SKM-1 treated with dmso at 0.1 percent for 144 hours (cell line): Measurements from ENCODE around the gene SSMEM1.
"Not testable (repeated sequence)": the region's sequence is repeated elsewhere in the genome, so short reads cannot be mapped to it uniquely, and the experiment has no call there.

ENCODE experiments used
- DNase-seq: peaks from one replicate; lab custom pipeline; 2025; ENCODE audit not compliant: unreplicated experiment; lab: John Stamatoyannopoulos, UW

SSMEM1 gene

GRCh38 chr7:130246491-130246890, 38.8 kb downstream of the SSMEM1 start:
- not testable (repeated sequence) for DNase-seq

- not testable (repeated sequence) for DNase-seq
These were observed 41.2 kb downstream of the SSMEM1 start for GRCh38 chr7:130248842-130249241.

DNA sequence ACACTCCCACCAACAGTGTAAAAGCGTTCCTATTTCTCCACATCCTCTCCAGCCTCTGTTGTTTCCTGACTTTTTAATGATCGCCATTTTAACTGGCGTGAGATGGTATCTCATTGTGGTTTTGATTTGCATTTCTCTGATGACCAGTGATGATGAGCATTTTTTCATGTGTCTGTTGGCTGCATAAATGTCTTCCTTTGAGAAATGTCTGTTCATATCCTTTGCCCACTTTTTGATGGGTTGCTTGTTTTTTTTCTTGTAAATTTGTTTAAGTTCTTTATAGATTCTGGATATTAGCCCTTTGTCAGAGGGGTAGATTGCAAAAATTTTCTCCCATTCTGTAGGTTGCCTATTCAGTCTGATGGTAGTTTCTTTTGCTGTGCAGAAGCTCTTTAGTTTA, 42.0 kb downstream of the SSMEM1 start:
- DNase-seq = not testable (repeated sequence)

GRCh38 chr7:130254555-130254954, 46.9 kb downstream of the SSMEM1 start:
- no peak for DNase-seq

DNA sequence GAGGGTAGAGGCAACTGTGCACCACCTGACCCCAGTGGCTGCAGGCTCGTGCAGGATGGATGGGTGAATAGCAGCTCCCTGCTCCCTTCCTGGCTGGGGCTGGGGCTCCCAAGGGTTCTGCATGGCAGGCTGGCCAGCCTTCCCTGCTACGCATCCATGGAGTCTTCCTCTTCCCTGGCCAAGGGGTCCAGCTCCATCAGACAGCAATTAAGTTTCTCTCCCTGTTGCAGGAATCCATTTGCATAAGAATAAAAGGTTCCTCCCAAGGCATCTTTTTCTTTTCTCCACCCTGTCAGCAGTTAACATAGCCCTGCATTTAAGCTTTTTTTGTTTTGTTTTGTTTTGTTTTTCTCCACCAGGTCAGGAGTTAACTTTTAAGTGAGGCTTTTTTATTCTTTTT, 49.0 kb downstream of the SSMEM1 start:
- DNase-seq = no peak

- no peak for DNase-seq
These were observed 50.9 kb downstream of the SSMEM1 start for GRCh38 chr7:130258494-130259078.

DNA sequence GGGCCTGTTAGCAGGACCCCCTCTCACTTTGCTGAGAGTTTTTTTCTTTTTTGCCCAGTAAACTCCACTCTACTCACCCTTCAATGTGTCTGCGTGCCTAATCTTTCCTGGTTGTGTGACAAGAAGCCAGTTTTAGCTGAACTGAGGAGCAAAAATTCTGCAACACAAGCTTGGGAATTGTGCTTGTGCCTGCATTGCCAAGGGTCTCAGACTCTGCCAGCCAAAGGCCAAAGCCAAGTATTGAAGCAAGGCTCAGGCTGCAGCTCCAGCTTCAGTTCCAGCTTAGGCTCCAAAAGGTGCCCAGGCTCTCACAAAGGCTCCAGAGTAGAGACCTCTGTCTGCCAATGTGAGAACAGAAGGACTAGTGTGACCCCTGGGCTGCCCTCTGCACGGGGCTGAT, 54.8 kb downstream of the SSMEM1 start:
- DNase-seq = no peak

GRCh38 chr7:130263130-130263529, 55.5 kb downstream of the SSMEM1 start:
- DNase-seq = no peak
